ENCODE results near the gene SYT17. TPM values are rescaled to one million over a fixed set of nuclear protein-coding genes. Genes with fewer than 3 reads are reported as not detected.

Gene SYT17
- polyA plus RNA-seq, 1 donor (not counting 4 experiments of a cell fraction or from before 2014, with no cell fraction given), result not detected

DNA sequence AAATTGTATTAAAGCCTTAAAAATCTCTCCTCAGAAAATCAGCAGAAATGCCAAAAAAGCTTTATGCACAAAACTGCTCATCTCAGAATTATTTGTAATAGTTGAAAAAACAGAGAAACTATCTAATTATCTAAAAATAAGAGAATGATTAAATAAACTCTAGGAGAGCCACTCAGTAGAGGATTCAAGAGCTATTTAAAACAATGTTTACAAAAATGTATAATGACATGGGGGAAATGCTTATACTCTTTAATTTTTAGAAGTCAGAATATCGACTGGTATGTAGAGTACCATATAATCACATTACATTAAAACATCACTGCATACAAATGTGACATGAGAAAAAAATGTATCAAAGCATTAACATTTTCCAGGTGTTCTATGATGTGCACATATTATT, 129.4 kb downstream of the SYT17 start:
- Histone ChIP-seq H3K4me1 (ENCODE audit: control insufficient read depth, extremely low read depth, insufficient read depth, low read length) (no peaks in the 10 kb centered on the region), H3K27me3 (ENCODE audit: control insufficient read depth, extremely low read depth, insufficient read depth, low read length) (no peaks in the 10 kb centered on the region), H3K9me3 (ENCODE audit: control insufficient read depth, low read depth, low read length) (no peaks in the 10 kb centered on the region), H3K27ac (ENCODE audit: control insufficient read depth, insufficient read depth, low read length) (no peak overlapping the region), H3K9me1 (ENCODE audit: control insufficient read depth, extremely low read depth, insufficient read depth, low read length) (no peaks in the 10 kb centered on the region), H4K20me1 (ENCODE audit: control insufficient read depth, extremely low read depth, insufficient read depth, low read length) (no peaks in the 10 kb centered on the region), H3K79me2 (ENCODE audit: control insufficient read depth, insufficient read depth, low read length) (no peaks in the 10 kb centered on the region), H2AFZ (ENCODE audit: control insufficient read depth, low read length) (no peak overlapping the region), H3K9ac (ENCODE audit: control insufficient read depth, extremely low read depth, insufficient read depth, low read length) (no peak overlapping the region), H3K4me3 (ENCODE audit: control insufficient read depth in 2 of 3, extremely low read depth in 1 of 3, insufficient read depth in 2 of 3, low read depth in 1 of 3, low read length in 3 of 3) (no peak overlapping the region), H3K36me3 (ENCODE audit: control insufficient read depth in 2 of 2, extremely low read depth in 1 of 2, insufficient read depth in 2 of 2, low read length in 2 of 2) (no peaks in the 10 kb centered on the region), H3K4me2 (ENCODE audit: control insufficient read depth, extremely low read depth, insufficient read depth, low read depth, low read length) (no peak overlapping the region)
- dilution Hi-C loops (cut with MboI; ENCODE audit: extremely low pct_ligation_motif_present, low sequenced_read_pairs), result no loop called here
- no peak for DNase-seq (ENCODE audit: low read depth, low spot score)
- FAIRE-seq, result no peak
- TF ChIP-seq CTCF (optimal IDR thresholded peaks at IDR 0.05 in 1 of 3, IDR thresholded peaks at IDR 0.05 in 1 of 3, conservative IDR thresholded peaks at IDR 0.05 in 1 of 3; ENCODE audit: extremely low read depth in 1 of 3, insufficient read depth in 2 of 3, low read length in 3 of 3) (no peak), EZH2 (IDR thresholded peaks at IDR 0.05; ENCODE audit: low read length) (no peak)

- H3K36me3 ChIP-seq (ENCODE audit: control insufficient read depth in 2 of 2, extremely low read depth in 1 of 2, insufficient read depth in 2 of 2, low read length in 2 of 2), result no peaks in the 10 kb centered on the region
- no peaks in the 10 kb centered on the region for H3K27me3 ChIP-seq (ENCODE audit: control insufficient read depth, extremely low read depth, insufficient read depth, low read length)
- H2AFZ ChIP-seq (ENCODE audit: control insufficient read depth, low read length), result no peak overlapping the region
- H3K9ac ChIP-seq (ENCODE audit: control insufficient read depth, extremely low read depth, insufficient read depth, low read length), result no peak overlapping the region
- H3K9me3 ChIP-seq (ENCODE audit: control insufficient read depth, low read depth, low read length), result no peaks in the 10 kb centered on the region
- no peaks in the 10 kb centered on the region for H4K20me1 ChIP-seq (ENCODE audit: control insufficient read depth, extremely low read depth, insufficient read depth, low read length)
- TF ChIP-seq CTCF (optimal IDR thresholded peaks at IDR 0.05 in 1 of 3, IDR thresholded peaks at IDR 0.05 in 1 of 3, conservative IDR thresholded peaks at IDR 0.05 in 1 of 3; ENCODE audit: extremely low read depth in 1 of 3, insufficient read depth in 2 of 3, low read length in 3 of 3) (no peak), EZH2 (IDR thresholded peaks at IDR 0.05; ENCODE audit: low read length) (no peak)
- no peaks in the 10 kb centered on the region for H3K9me1 ChIP-seq (ENCODE audit: control insufficient read depth, extremely low read depth, insufficient read depth, low read length)
- no peak overlapping the region for H3K4me3 ChIP-seq (ENCODE audit: control insufficient read depth in 2 of 3, extremely low read depth in 1 of 3, insufficient read depth in 2 of 3, low read depth in 1 of 3, low read length in 3 of 3)
- no peak overlapping the region for H3K4me2 ChIP-seq (ENCODE audit: control insufficient read depth, extremely low read depth, insufficient read depth, low read depth, low read length)
- H3K79me2 ChIP-seq (ENCODE audit: control insufficient read depth, insufficient read depth, low read length), result no peaks in the 10 kb centered on the region
- FAIRE-seq (no peak), DNase-seq (ENCODE audit: low read depth, low spot score) (no peak)
- dilution Hi-C loops (cut with MboI; ENCODE audit: extremely low pct_ligation_motif_present, low sequenced_read_pairs), result no loop called here
- H3K27ac ChIP-seq (ENCODE audit: control insufficient read depth, insufficient read depth, low read length), result no peak overlapping the region
- H3K4me1 ChIP-seq (ENCODE audit: control insufficient read depth, extremely low read depth, insufficient read depth, low read length), result no peaks in the 10 kb centered on the region
These were observed 131.5 kb downstream of the SYT17 start for GRCh38 chr16:19299565-19299964.
